A549 treated with AZD9567 at 1 μM for 4 hours (cell line): ENCODE results near the gene PLCH1. TPM values are rescaled to one million over a fixed set of nuclear protein-coding genes. Genes with fewer than 3 reads are reported as not detected.

ENCODE experiments used
- total RNA-seq: library from RNA; stranded (reverse); fragments of 200-300 nt; extraction: Qiagen RNA extraction; gene quantifications from 5 replicates; pipeline ENCODE4 v1.2.3, GENCODE V29; 2022; ENCODE audit not compliant: insufficient read depth

The PLCH1 gene, protein sequence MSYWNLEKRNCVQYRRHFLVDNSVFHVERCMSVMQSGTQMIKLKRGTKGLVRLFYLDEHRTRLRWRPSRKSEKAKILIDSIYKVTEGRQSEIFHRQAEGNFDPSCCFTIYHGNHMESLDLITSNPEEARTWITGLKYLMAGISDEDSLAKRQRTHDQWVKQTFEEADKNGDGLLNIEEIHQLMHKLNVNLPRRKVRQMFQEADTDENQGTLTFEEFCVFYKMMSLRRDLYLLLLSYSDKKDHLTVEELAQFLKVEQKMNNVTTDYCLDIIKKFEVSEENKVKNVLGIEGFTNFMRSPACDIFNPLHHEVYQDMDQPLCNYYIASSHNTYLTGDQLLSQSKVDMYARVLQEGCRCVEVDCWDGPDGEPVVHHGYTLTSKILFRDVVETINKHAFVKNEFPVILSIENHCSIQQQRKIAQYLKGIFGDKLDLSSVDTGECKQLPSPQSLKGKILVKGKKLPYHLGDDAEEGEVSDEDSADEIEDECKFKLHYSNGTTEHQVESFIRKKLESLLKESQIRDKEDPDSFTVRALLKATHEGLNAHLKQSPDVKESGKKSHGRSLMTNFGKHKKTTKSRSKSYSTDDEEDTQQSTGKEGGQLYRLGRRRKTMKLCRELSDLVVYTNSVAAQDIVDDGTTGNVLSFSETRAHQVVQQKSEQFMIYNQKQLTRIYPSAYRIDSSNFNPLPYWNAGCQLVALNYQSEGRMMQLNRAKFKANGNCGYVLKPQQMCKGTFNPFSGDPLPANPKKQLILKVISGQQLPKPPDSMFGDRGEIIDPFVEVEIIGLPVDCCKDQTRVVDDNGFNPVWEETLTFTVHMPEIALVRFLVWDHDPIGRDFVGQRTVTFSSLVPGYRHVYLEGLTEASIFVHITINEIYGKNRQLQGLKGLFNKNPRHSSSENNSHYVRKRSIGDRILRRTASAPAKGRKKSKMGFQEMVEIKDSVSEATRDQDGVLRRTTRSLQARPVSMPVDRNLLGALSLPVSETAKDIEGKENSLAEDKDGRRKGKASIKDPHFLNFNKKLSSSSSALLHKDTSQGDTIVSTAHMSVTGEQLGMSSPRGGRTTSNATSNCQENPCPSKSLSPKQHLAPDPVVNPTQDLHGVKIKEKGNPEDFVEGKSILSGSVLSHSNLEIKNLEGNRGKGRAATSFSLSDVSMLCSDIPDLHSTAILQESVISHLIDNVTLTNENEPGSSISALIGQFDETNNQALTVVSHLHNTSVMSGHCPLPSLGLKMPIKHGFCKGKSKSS (N-terminal part only)
- 0.72 to 0.76 TPM (median 0.73 TPM) in 4 of 5 replicates, not detected in the other for total RNA-seq

GRCh38 chr3:155744626-155745324 is at the start of gene PLCH1:
PLCH1 (minus strand) TSS chr3:155745071; CDS start chr3:155704224, 40,847 bp downstream.

Other genes starting within 250 kb of the PLCH1 start
- 3.7 to 5.8 TPM (median 5.4 TPM) in 5 replicates for gene C3orf33, start 61.2 kb upstream of the PLCH1 start, total RNA-seq
- 11.2 to 16.0 TPM (median 15.0 TPM) in 5 replicates for gene SLC33A1, start 109.4 kb upstream of the PLCH1 start, total RNA-seq
- 71.8 to 125 TPM (median 77.8 TPM) in 5 replicates for gene GMPS, start 125.6 kb upstream of the PLCH1 start, total RNA-seq